Measurements from ENCODE around the gene CXCL12.

CXCL12 gene

DNA sequence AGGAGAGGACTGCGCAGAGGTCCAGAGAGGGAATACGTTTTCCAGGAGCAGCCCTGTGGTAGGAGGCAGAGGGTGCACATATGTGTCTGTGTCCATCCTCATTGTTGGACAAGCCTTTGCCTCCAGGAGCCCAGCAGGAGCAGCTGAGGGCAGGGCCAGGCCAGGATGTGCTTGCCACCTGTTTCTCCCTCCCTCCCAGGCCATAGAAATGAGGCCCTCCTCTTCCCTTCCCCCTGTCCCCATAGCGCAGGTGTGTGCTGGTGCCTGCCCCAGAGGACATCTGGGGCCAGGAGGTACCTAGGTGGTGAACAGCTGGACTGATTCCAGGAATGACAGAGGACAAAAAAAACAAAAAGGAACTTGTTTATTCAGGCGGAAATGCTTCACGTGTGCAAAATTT is 10.5 kb upstream of the CXCL12 start:
- Histone ChIP-seq H3K9me3 (ENCODE audit: control insufficient read depth, insufficient read depth, low read length) (no peaks in the 10 kb centered on the region), H3K36me3 (ENCODE audit: insufficient read depth, low read length) (no peaks in the 10 kb centered on the region), H3K4me1 (ENCODE audit: insufficient read depth, low read length) (peaks cover 36% of the 10 kb centered on the region), H3K9ac (ENCODE audit: low read depth, low read length) (no peak overlapping the region)

DNA sequence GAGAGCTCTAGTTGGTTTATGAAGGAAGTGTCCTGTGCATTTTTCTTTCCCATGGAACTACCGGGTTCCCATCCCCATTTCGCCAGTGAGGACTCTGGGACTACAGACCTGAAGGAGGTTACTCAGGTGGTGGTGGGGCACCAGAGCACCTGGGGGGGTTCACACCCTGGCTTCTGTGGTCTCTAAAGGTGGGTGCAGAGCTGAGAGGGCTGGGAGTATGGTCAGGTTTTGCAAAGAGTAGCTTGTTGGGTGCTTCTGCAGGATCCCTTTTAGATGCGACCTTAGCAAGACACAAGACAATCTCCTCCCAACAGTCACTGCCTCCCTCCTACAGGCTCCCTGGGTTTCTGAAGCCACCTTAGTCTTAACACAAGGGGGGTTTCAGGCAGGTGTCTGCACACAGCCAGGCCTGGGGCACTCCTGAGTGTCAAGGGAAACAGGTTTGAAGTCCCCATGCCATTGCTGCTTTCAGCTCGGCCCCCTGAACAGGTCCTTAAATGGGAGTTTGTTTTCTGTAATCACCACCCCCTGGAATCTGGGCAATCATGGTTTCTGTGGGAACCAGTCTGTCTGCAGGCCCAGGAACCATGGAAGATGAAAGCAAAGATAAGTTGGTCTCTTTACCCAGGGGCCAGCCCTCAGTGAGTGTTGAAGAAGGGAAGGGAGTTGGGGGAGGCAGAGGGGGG is 9.9 kb upstream of the CXCL12 start:
- Histone ChIP-seq H3K9ac (ENCODE audit: low read depth, low read length) (no peak overlapping the region), H3K4me1 (ENCODE audit: insufficient read depth, low read length) (peaks cover 30% of the 10 kb centered on the region), H3K36me3 (ENCODE audit: insufficient read depth, low read length) (no peaks in the 10 kb centered on the region), H3K9me3 (ENCODE audit: control insufficient read depth, insufficient read depth, low read length) (no peaks in the 10 kb centered on the region)

DNA sequence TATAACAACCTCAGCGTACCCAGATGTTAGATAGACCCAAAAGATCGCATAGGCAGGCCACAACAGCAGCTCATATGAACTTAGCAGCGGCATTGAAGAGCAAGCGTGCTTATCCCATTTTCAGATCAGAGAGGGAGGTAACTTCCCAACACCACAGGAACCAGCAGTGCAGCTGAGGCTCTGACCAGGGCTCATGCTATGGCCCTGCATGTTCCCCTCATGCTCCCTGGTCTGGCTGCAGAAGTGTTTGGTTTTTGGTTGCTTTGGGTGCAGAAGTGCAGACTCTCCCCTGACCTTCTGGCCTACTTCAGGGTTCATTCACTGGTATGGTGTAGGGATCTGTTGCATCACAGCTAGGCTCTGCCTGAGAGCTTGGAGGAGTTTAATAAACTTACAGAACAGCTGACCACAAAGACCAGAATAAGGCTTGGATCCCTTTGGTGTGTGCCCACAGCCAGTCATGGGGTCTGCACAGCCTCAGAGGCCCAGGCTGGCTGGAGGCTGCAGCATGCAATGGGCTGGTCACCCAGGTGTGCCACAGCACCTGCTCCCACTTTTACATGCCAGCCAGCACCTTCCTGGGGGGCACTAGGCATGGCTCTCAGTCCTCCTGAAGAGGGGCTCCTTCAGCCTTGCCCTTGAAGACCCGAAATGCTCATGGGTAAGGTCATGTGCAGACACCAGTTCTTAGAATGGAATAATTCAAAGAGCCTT is 9.1 kb upstream of the CXCL12 start:
- H3K4me1 ChIP-seq (ENCODE audit: insufficient read depth, low read length), result peaks cover 21% of the 10 kb centered on the region
- no peak overlapping the region for H3K9ac ChIP-seq (ENCODE audit: low read depth, low read length)
- no peaks in the 10 kb centered on the region for H3K36me3 ChIP-seq (ENCODE audit: insufficient read depth, low read length)
- H3K9me3 ChIP-seq (ENCODE audit: control insufficient read depth, insufficient read depth, low read length), result no peaks in the 10 kb centered on the region

DNA sequence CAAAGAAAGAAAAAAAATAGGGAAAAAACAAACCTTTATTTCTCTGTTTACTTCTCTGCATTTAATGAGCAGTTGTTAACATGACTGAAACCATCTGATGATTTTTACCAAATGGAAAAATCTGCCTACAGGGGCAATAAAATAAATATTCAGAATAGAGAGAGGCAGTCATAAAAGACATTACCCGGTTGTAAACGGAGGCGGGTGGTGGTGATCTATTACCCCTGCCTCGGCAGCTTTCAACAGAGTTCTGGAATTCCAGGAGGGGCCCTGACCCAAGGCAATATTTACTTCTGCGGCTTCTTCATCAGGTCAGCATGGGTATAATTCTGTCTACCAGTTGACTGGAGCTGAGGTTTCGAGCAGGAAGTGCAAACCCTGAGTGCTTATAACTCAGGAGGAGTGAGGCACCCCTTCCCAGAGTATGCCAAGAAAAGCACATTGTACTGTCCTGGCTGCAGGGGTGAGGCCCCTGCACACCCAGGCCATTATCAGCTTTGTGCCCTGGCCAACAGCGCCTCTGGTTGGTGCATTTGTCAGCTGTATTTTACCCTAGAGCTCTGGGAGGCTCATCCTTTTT is 8.2 kb upstream of the CXCL12 start:
- no peak overlapping the region for H3K9ac ChIP-seq (ENCODE audit: low read depth, low read length)
- no peaks in the 10 kb centered on the region for H3K9me3 ChIP-seq (ENCODE audit: control insufficient read depth, insufficient read depth, low read length)
- H3K4me1 ChIP-seq (ENCODE audit: insufficient read depth, low read length), result peaks cover 13% of the 10 kb centered on the region
- H3K36me3 ChIP-seq (ENCODE audit: insufficient read depth, low read length), result no peaks in the 10 kb centered on the region

DNA sequence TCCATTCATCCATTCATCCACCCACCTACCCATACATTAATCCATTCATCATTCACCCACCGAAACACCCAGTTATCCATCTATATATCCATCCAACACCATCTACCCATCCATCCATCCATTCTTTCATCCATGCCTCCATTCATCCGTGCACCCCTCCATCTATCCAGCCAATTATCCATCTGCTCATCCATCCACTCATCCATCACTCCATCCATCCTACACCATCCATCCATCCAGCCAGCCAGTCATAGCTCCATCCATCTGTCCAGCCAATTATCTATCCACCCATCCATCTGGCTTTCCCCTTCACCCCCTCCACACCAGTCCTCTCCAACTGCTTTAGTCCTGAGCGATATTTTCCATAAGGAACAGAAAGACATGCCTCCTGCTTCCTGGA is 7.5 kb upstream of the CXCL12 start:
- Histone ChIP-seq H3K4me1 (ENCODE audit: insufficient read depth, low read length) (peaks cover 6% of the 10 kb centered on the region), H3K9ac (ENCODE audit: low read depth, low read length) (no peak overlapping the region), H3K9me3 (ENCODE audit: control insufficient read depth, insufficient read depth, low read length) (no peaks in the 10 kb centered on the region), H3K36me3 (ENCODE audit: insufficient read depth, low read length) (no peaks in the 10 kb centered on the region)

DNA sequence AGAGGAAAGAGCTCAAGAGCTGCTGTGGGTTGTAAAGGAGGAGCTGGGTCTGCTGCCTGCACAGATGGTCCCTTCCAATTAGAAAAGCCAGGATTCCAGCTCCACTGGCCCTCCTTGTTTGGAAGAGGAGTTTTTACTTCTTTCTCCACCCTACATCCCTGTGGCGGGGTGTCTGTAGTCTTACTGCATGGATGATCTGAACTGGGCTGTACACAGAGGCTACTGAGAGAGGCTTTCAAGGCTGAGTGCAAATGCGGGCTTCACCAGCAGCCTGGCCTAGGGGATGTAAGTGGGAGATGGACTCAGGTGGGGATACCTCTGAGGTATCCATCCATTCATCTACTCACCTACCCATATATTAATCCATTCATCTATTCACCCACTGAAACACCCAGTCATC is 7.1 kb upstream of the CXCL12 start:
- Histone ChIP-seq H3K9ac (ENCODE audit: low read depth, low read length) (no peak overlapping the region), H3K36me3 (ENCODE audit: insufficient read depth, low read length) (no peaks in the 10 kb centered on the region), H3K9me3 (ENCODE audit: control insufficient read depth, insufficient read depth, low read length) (no peaks in the 10 kb centered on the region), H3K4me1 (ENCODE audit: insufficient read depth, low read length) (peaks cover 5% of the 10 kb centered on the region; the same call in 1 of the 2 replicates)

- no peaks in the 10 kb centered on the region for H3K36me3 ChIP-seq (ENCODE audit: insufficient read depth, low read length)
- no peak overlapping the region for H3K9ac ChIP-seq (ENCODE audit: low read depth, low read length)
- H3K9me3 ChIP-seq (ENCODE audit: control insufficient read depth, insufficient read depth, low read length), result no peaks in the 10 kb centered on the region
- peaks cover 4% of the 10 kb centered on the region; the same call in 1 of the 2 replicates for H3K4me1 ChIP-seq (ENCODE audit: insufficient read depth, low read length)
Observed at GRCh38 chr10:44390585-44391072, 5.7 kb upstream of the CXCL12 start.

GRCh38 chr10:44389556-44389955 is 4.7 kb upstream of the CXCL12 start:
- H3K36me3 ChIP-seq (ENCODE audit: insufficient read depth, low read length), result no peaks in the 10 kb centered on the region
- H3K9me3 ChIP-seq (ENCODE audit: control insufficient read depth, insufficient read depth, low read length), result no peaks in the 10 kb centered on the region
- H3K4me1 ChIP-seq (ENCODE audit: insufficient read depth, low read length), result peaks cover 4% of the 10 kb centered on the region; the same call in 1 of the 2 replicates
- no peak overlapping the region for H3K9ac ChIP-seq (ENCODE audit: low read depth, low read length)

DNA sequence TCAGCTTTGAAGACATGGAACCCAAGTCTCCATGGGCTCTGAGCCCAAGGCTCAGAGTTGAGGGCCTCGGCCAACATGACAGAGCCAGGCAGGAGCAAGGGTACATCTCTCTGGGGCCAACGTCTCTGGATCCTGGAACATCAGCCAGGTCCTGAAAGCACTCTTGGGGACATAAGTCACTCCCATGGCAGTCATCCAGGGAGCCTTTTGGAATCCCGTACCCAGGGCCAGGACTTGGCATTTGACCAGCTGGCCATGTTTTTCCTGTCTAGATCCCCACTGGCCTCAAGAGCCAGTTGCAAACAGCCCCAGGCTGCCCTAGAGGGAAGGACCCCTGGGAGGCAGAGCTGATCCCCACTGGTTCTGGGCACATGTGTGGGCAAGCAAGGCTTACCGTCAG is 4.3 kb upstream of the CXCL12 start:
- Histone ChIP-seq H3K4me1 (ENCODE audit: insufficient read depth, low read length) (peaks cover 4% of the 10 kb centered on the region; the same call in 1 of the 2 replicates), H3K9me3 (ENCODE audit: control insufficient read depth, insufficient read depth, low read length) (no peaks in the 10 kb centered on the region), H3K36me3 (ENCODE audit: insufficient read depth, low read length) (no peaks in the 10 kb centered on the region), H3K9ac (ENCODE audit: low read depth, low read length) (no peak overlapping the region)

DNA sequence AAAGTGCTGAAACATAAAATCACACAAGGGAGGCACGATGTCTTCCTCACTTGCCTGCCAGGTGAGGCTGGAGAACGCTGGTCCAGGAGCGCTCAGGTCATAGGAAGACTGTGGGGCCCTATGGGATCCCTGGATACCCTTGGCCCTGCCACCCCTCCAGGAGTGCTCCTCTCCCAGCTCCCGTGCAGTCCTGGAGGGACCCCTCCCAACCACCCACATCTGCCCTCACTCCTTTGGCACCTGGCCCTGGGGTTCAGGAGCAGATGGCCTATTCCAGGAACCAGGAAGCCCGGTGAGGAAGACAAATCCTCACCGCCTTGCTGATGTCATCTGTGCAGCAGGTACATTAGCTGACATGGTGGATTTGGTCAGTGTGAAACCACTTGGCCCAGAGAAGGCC is 3.7 kb upstream of the CXCL12 start:
- Histone ChIP-seq H3K4me1 (ENCODE audit: insufficient read depth, low read length) (peaks cover 4% of the 10 kb centered on the region; the same call in 1 of the 2 replicates), H3K9ac (ENCODE audit: low read depth, low read length) (no peak overlapping the region), H3K36me3 (ENCODE audit: insufficient read depth, low read length) (no peaks in the 10 kb centered on the region), H3K9me3 (ENCODE audit: control insufficient read depth, insufficient read depth, low read length) (no peaks in the 10 kb centered on the region)

DNA sequence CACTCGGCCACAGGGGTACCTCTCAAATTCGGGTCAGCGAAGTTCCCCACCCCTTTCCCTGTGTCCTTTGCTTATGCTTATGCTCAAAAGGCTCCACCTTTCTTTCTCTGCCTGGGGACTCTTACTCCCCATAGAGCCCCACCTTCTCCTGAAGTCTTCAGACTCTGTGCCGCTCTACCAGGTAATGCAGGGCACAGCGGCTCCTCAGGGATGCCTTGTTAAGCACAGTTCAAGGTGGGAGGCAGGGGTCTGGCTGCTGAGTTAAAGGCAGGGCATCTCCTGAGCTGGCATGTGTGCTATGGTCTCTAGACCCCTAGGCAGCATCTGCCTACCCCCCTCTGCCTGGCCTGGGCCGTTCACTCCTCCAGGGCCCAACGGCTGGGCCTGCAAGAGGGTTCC is 3.0 kb upstream of the CXCL12 start:
- H3K9me3 ChIP-seq (ENCODE audit: control insufficient read depth, insufficient read depth, low read length), result no peaks in the 10 kb centered on the region

DNA sequence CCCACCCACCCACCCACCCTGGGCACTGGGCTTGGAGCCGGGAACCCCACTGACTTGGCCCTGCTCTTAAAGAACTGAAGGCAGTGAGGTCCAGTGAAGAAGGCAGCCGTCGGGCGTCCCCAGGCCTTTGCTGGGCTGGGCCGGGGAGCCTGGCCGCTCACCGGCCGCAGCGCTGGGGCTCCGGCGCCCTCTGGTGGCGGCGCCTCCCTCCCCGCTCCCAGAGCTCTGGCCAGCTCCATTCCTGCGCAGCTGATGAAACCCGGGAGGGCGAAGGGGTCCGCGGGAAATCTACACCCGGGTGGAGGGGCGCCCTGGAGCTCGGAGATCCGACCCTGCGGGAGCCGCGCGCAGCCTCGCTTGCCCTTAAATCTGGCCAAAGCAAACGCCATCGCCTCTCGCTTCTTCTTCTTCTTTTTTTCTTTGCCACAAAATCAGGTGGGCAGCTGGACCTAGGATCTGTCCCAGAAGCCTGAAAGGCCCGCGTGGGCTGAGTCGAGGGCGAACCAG is 1.7 kb upstream of the CXCL12 start:
- Histone ChIP-seq H3K9ac (ENCODE audit: low read depth, low read length) (no peak overlapping the region; the same call in 1 of the 2 replicates), H3K4me1 (ENCODE audit: insufficient read depth, low read length) (peaks cover 10% of the 10 kb centered on the region), H3K9me3 (ENCODE audit: control insufficient read depth, insufficient read depth, low read length) (no peaks in the 10 kb centered on the region), H3K36me3 (ENCODE audit: insufficient read depth, low read length) (no peaks in the 10 kb centered on the region)

More for the DNA sequence above, 3.0 kb upstream of the CXCL12 start:
- peaks cover 4% of the 10 kb centered on the region; the same call in 1 of the 2 replicates for H3K4me1 ChIP-seq (ENCODE audit: insufficient read depth, low read length)
- H3K36me3 ChIP-seq (ENCODE audit: insufficient read depth, low read length), result no peaks in the 10 kb centered on the region
- H3K9ac ChIP-seq (ENCODE audit: low read depth, low read length), result no peak overlapping the region

DNA sequence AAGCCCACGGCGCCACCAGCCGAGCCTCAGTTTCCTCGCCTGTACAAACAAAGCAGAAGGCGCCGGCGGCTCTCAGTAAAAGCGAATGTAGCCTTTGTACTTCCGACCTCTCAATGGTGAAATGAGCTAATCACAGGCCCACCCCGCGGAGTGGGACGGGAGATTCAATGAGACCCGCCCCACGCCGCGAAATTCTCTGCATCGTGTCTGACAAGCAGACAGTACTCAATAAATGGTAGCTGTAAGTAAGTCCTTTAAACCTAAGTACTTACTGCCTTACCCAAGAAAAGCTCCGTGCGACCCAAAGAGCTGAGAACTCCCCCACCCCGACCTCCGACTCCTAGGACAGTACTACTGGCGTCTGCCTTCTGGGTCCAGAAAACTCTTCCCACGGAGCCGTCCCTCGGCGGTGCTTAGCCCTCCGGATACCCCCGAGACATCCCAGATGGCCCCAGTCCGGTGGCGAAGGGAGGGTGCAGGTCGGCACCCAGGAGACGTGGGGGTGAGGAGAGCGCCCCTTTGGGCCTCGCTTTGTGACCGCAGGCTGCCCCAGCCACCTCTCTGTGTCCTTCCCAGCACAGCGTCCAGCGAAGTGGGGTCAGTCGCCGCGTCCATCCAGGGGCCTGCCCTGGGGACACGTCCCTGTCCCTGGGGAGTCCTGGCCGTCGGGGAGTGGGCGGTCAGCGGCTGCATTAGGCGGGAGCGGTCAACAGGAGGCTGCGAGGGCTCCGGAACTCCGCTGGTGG is 972 bp upstream of the CXCL12 start:
- Histone ChIP-seq H3K9ac (ENCODE audit: low read depth, low read length) (peak overlapping the region; percentile 73; the same call in 1 of the 2 replicates), H3K9me3 (ENCODE audit: control insufficient read depth, insufficient read depth, low read length) (no peaks in the 10 kb centered on the region), H3K4me1 (ENCODE audit: insufficient read depth, low read length) (peaks cover 16% of the 10 kb centered on the region), H3K36me3 (ENCODE audit: insufficient read depth, low read length) (no peaks in the 10 kb centered on the region)

GRCh38 chr10:44384601-44385025 is 284 bp downstream of the CXCL12 start:
- H3K36me3 ChIP-seq (ENCODE audit: insufficient read depth, low read length), result peaks cover 2% of the 10 kb centered on the region; the same call in 1 of the 2 replicates
- no peaks in the 10 kb centered on the region for H3K9me3 ChIP-seq (ENCODE audit: control insufficient read depth, insufficient read depth, low read length)
- H3K4me1 ChIP-seq (ENCODE audit: insufficient read depth, low read length), result peaks cover 21% of the 10 kb centered on the region
- peak overlapping the region; percentile 53 for H3K9ac ChIP-seq (ENCODE audit: low read depth, low read length)

Measured in ES-I3 (cell line).